Ishikawa (cell line): Measurements from ENCODE around the gene PIR.

Source experiments
- CEBPB ChIP-seq: IDR thresholded peaks from 2 replicates; pipeline ENCODE4 v1.6.1; 2012
- CREB1 ChIP-seq: IDR thresholded peaks from 2 replicates; pipeline ENCODE4 v1.6.1; 2012; ENCODE audit warnings: low read depth
- EGR1 ChIP-seq: IDR thresholded peaks from 2 replicates; pipeline ENCODE4 v1.6.1; 2012
- EP300 ChIP-seq: IDR thresholded peaks from 2 replicates; pipeline ENCODE4 v1.6.1; 2012; ENCODE audit warnings: borderline replicate concordance
- FOXM1 ChIP-seq: IDR thresholded peaks from 2 replicates; pipeline ENCODE4 v1.6.1; 2012; ENCODE audit warnings: low read depth, borderline replicate concordance
- MAX ChIP-seq: IDR thresholded peaks from 2 replicates; pipeline ENCODE4 v1.6.1; 2012
- NFIC ChIP-seq: IDR thresholded peaks from 2 replicates; pipeline ENCODE4 v1.6.1; 2012
- RAD21 ChIP-seq: IDR thresholded peaks from 2 replicates; pipeline ENCODE4 v1.6.1; 2012; ENCODE audit warnings: low read depth
- REST ChIP-seq: IDR thresholded peaks from 2 replicates; pipeline ENCODE4 v1.6.1; 2012; ENCODE audit warnings: low read depth, mild to moderate bottlenecking
- TAF1 ChIP-seq: IDR thresholded peaks from 2 replicates; pipeline ENCODE4 v1.6.1; 2012; ENCODE audit warnings: low read depth, mild to moderate bottlenecking
- TCF12 ChIP-seq: IDR thresholded peaks from 2 replicates; pipeline ENCODE4 v1.6.1; 2012; ENCODE audit warnings: low read depth
- TEAD4 ChIP-seq: IDR thresholded peaks from 2 replicates; pipeline ENCODE4 v1.6.1; 2012
- USF1 ChIP-seq: IDR thresholded peaks from 2 replicates; pipeline ENCODE4 v1.6.1; 2012
- YY1 ChIP-seq: IDR thresholded peaks from 2 replicates; pipeline ENCODE4 v1.6.1; 2012; ENCODE audit warnings: low read depth
- ZBTB7A ChIP-seq: IDR thresholded peaks from 2 replicates; pipeline ENCODE4 v1.6.1; 2012; ENCODE audit warnings: low read depth

Gene PIR

GRCh38 chrX:15448010-15448639, 45.0 kb downstream of the PIR start:
- TF ChIP-seq EP300, result no peak
- TF ChIP-seq FOXM1, result no peak
- no peak for TF ChIP-seq EGR1
- no peak for TF ChIP-seq USF1
- TF ChIP-seq TEAD4, result no peak
- TF ChIP-seq CEBPB, result no peak
- TF ChIP-seq YY1, result no peak
- no peak for TF ChIP-seq ZBTB7A
- no peak for TF ChIP-seq MAX
- no peak for TF ChIP-seq CREB1
- no peak for TF ChIP-seq REST

DNA sequence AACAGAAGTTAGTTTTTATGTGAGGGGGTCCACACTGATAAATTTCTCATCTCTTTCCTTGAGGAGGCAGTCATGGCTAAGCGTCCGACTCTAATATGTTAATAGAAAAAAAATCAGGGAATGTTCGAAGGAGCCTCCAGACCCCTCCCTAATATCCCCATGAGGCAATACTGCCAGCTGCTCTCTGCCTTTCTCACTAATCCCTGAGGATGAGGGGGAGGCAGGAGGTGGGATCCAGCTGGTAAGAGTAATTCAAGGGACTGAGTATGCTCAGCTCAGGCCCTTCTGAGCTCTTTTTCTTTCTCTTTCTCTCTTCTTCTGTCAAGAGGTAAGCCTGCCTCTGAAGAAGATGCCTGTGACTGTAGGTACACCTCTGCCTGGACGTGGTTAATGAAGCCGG, 51.7 kb downstream of the PIR start:
- TF ChIP-seq ZBTB7A (no peak), TEAD4 (no peak), TCF12 (no peak), FOXM1 (no peak), RAD21 (no peak), EP300 (no peak), YY1 (no peak), CREB1 (no peak), MAX (no peak), NFIC (no peak), REST (no peak), EGR1 (no peak), TAF1 (no peak), USF1 (no peak), CEBPB (no peak)

- TF ChIP-seq MAX, result no peak
- no peak for TF ChIP-seq USF1
- no peak for TF ChIP-seq REST
- TF ChIP-seq ZBTB7A, result no peak
- TF ChIP-seq FOXM1, result no peak
- TF ChIP-seq TAF1, result no peak
- TF ChIP-seq CREB1, result no peak
- no peak for TF ChIP-seq CEBPB
- TF ChIP-seq TCF12, result no peak
- no peak for TF ChIP-seq EGR1
- TF ChIP-seq RAD21, result no peak
- no peak for TF ChIP-seq EP300
- no peak for TF ChIP-seq TEAD4
- TF ChIP-seq YY1, result no peak
- TF ChIP-seq NFIC, result no peak
These were observed 54.8 kb downstream of the PIR start for GRCh38 chrX:15438332-15438731.

GRCh38 chrX:15437724-15438123, 55.4 kb downstream of the PIR start:
- TF ChIP-seq TAF1, result no peak
- 0 out of 2 replicates have a peak, but pooled peaks have one; percentile 15 for TF ChIP-seq CEBPB
